GM23338 (cell line): ENCODE data around the gene MST1.

ENCODE experiments used
- CREB1 ChIP-seq: fragments of 250-450 bp; sonication (Bioruptor Pico); IDR thresholded peaks from 2 replicates; pipeline ENCODE4 v1.5.0; 2020; ENCODE audit warnings: low read depth, mild to moderate bottlenecking, moderate library complexity
- EZH2 ChIP-seq: fragments of 200-600 bp; sonication (generic); IDR thresholded peaks from one replicate; pipeline ENCODE4 v1.8.0; 2017; ENCODE audit warnings: antibody characterized with exemption, mild to moderate bottlenecking, low read depth; ENCODE audit not compliant: unreplicated experiment
- EZH2phosphoT487 ChIP-seq: fragments of 200-600 bp; sonication (generic); IDR thresholded peaks from one replicate; pipeline ENCODE4 v1.8.1; 2018; ENCODE audit warnings: antibody characterized with exemption; ENCODE audit not compliant: unreplicated experiment
- TF ChIP-seq, protein P1 (sequence below), 2 experiments: fragments of 200-600 bp in 1 of 2; sonication (generic) in 1 of 2; conservative IDR thresholded peaks; 2 replicates each; pipeline versions ENCODE4 v1.5.1 to v1.6.1; 2016 to 2017; ENCODE audit warnings: antibody characterized with exemption in 2 of 2, low read depth in 2 of 2, mild to moderate bottlenecking in 2 of 2, moderate library complexity in 1 of 2
- TF ChIP-seq, protein P2 (sequence below): IDR thresholded peaks from one replicate; pipeline ENCODE4 v1.6.1; 2018; ENCODE audit warnings: antibody characterized with exemption; ENCODE audit not compliant: unreplicated experiment

- TF ChIP-seq, protein P1, sequence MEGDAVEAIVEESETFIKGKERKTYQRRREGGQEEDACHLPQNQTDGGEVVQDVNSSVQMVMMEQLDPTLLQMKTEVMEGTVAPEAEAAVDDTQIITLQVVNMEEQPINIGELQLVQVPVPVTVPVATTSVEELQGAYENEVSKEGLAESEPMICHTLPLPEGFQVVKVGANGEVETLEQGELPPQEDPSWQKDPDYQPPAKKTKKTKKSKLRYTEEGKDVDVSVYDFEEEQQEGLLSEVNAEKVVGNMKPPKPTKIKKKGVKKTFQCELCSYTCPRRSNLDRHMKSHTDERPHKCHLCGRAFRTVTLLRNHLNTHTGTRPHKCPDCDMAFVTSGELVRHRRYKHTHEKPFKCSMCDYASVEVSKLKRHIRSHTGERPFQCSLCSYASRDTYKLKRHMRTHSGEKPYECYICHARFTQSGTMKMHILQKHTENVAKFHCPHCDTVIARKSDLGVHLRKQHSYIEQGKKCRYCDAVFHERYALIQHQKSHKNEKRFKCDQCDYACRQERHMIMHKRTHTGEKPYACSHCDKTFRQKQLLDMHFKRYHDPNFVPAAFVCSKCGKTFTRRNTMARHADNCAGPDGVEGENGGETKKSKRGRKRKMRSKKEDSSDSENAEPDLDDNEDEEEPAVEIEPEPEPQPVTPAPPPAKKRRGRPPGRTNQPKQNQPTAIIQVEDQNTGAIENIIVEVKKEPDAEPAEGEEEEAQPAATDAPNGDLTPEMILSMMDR (conservative IDR thresholded peaks at IDR 0.05; ENCODE audit: low read depth in 2 of 2): no peak
- TF ChIP-seq EZH2: no peak
- no peak for TF ChIP-seq CREB1 (CRISPR knock-in tag)
- TF ChIP-seq EZH2phosphoT487: no peak
- TF ChIP-seq, protein P2, sequence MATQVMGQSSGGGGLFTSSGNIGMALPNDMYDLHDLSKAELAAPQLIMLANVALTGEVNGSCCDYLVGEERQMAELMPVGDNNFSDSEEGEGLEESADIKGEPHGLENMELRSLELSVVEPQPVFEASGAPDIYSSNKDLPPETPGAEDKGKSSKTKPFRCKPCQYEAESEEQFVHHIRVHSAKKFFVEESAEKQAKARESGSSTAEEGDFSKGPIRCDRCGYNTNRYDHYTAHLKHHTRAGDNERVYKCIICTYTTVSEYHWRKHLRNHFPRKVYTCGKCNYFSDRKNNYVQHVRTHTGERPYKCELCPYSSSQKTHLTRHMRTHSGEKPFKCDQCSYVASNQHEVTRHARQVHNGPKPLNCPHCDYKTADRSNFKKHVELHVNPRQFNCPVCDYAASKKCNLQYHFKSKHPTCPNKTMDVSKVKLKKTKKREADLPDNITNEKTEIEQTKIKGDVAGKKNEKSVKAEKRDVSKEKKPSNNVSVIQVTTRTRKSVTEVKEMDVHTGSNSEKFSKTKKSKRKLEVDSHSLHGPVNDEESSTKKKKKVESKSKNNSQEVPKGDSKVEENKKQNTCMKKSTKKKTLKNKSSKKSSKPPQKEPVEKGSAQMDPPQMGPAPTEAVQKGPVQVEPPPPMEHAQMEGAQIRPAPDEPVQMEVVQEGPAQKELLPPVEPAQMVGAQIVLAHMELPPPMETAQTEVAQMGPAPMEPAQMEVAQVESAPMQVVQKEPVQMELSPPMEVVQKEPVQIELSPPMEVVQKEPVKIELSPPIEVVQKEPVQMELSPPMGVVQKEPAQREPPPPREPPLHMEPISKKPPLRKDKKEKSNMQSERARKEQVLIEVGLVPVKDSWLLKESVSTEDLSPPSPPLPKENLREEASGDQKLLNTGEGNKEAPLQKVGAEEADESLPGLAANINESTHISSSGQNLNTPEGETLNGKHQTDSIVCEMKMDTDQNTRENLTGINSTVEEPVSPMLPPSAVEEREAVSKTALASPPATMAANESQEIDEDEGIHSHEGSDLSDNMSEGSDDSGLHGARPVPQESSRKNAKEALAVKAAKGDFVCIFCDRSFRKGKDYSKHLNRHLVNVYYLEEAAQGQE: no peak
Measured at GRCh38 chr3:49727924-49728361, 38.7 kb upstream of the MST1 start.
